Natural killer cell (primary cell): ENCODE results near the gene ZBTB17. TPM values are rescaled to one million over a fixed set of nuclear protein-coding genes. Genes with fewer than 3 reads are reported as not detected.
A peak's percentile ranks its signal among the peaks of the same experiment; 100 is the strongest.

Experiments
- ATAC-seq, 3 donors: fragments of 150-1000 bp in 2 of 3; fragments of 200-7000 bp in 1 of 3; cut with Tn5 transposase; 1 replicate in 1 of 3; 2 replicates in 2 of 3; pipeline ENCODE4 v1.10.0; 2021; ENCODE audit warnings: mild to moderate bottlenecking in 2 of 3, moderate library complexity in 2 of 3
- DNase-seq, 2 donors: peaks; one replicate each; pipeline versions ENCODE4 v3.0.0 to v3.0.0-alpha.2; 2013 to 2021; ENCODE audit warnings: mixed read lengths in 1 of 2
- H3K27ac ChIP-seq: one replicate; pipeline ENCODE4 v1.5.1; 2013; ENCODE audit warnings: mild to moderate bottlenecking, low read length
- H3K27me3 ChIP-seq: one replicate; pipeline ENCODE4 v1.6.1; 2013; ENCODE audit warnings: low read length; ENCODE audit not compliant: control insufficient read depth, insufficient read depth
- H3K36me3 ChIP-seq: one replicate; pipeline ENCODE4 v1.6.1; 2013; ENCODE audit warnings: low read length; ENCODE audit not compliant: control insufficient read depth, insufficient read depth
- H3K4me1 ChIP-seq: one replicate; pipeline ENCODE4 v1.6.1; 2013; ENCODE audit warnings: low read length; ENCODE audit not compliant: control insufficient read depth, insufficient read depth
- H3K4me3 ChIP-seq: one replicate; pipeline ENCODE4 v1.5.1; 2013; ENCODE audit warnings: low read length
- H3K9me3 ChIP-seq: one replicate; pipeline ENCODE4 v1.6.1; 2013; ENCODE audit warnings: low read length; ENCODE audit not compliant: control insufficient read depth, insufficient read depth
- H3K27ac Mint-ChIP-seq, 2 donors: one replicate each; pipeline ENCODE4 v1.8.0; 2022; ENCODE audit warnings: mild to moderate bottlenecking in 2 of 2, mixed read lengths in 2 of 2, moderate library complexity in 1 of 2
- H3K27me3 Mint-ChIP-seq, 2 donors: one replicate each; pipeline ENCODE4 v1.8.0; 2022; ENCODE audit warnings: low read depth in 2 of 2, mixed read lengths in 2 of 2
- H3K36me3 Mint-ChIP-seq: one replicate; pipeline ENCODE4 v1.8.0; 2022; ENCODE audit warnings: mixed read lengths
- H3K4me1 Mint-ChIP-seq, 2 donors: one replicate each; pipeline ENCODE4 v1.8.0; 2022; ENCODE audit warnings: mixed read lengths in 2 of 2
- H3K4me3 Mint-ChIP-seq: one replicate; pipeline ENCODE4 v1.8.0; 2022; ENCODE audit warnings: mild to moderate bottlenecking, moderate library complexity, mixed read lengths
- H3K9me3 Mint-ChIP-seq, 2 donors: one replicate each; pipeline ENCODE4 v1.8.0; 2022; ENCODE audit warnings: mixed read lengths in 2 of 2
- WGBS: methylation state at CpG from one replicate; pipeline ENCODE4 v1.1.7; 2013; ENCODE audit warnings: missing lambda C conversion rate; ENCODE audit not compliant: insufficient coverage; 5-methylcytosine and 5-hydroxymethylcytosine counted together
- intact Hi-C: fragments of 100-400 bp; cut with micrococcal nuclease; formaldehyde crosslinking; loops from one replicate; pipeline ENCODE4 v1.14.2; 2022
- total RNA-seq, 4 donors: library from RNA; stranded (reverse); fragments of 120-200 nt in 1 of 4; gene quantifications; one replicate each; pipeline versions ENCODE4 v1.2.3 to v1.2.4, GENCODE V29; 2013 to 2022
- TF ChIP-seq, protein P1 (sequence below): fragments of 200-600 bp; IDR thresholded peaks from one replicate; pipeline ENCODE4 v1.8.0; 2022; ENCODE audit warnings: antibody characterized with exemption

ZBTB17 gene
- total RNA-seq, 3 donors from 2014 or later (not counting 1 experiment from before 2014, with no cell fraction given) = 86.0 to 100 (median 86.9) TPM

DNA sequence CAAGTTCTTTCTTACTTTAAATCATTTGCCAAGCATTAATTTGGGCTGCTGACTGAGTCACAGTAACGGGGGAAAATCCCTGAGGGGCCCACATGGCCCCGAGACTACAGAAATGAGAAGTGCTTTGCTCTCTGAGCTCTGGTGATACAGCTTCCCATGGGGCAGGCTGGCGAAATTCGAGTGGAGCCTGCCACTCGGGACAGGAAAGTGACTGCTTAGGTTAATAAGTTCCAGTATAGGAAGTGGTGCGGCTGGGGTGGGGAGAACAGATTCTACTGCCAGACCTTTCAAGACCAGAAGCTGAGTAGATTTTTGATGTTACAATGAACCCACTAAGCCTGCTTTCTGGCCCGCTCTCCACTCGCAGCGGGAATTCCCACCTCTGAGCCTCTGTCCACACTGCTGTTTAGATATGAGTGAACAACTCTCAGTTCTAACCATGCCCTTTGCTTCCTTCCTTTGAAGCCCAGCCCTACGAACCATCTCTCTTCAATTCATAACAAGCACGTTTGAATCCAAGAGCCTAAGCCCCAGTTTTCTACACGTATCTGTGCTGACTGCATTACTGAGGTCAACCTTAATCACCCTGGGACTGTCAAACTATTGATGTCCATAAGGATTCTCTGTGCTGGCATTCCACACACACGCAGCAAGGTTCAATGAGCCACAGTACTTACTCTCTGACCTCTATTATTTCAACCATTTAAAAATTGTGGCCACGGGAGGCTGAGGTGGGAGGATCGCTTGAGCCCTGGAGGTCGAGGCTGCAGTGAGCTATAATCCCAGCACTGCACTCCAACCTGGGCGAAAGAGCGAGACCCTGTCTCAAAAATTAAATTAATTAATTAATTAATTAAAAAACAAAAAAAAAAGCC, 9.6 kb downstream of the ZBTB17 start:
- no peaks in the 10 kb centered on the region for H3K9me3 ChIP-seq
- no peaks in the 10 kb centered on the region for H3K36me3 Mint-ChIP-seq

DNA sequence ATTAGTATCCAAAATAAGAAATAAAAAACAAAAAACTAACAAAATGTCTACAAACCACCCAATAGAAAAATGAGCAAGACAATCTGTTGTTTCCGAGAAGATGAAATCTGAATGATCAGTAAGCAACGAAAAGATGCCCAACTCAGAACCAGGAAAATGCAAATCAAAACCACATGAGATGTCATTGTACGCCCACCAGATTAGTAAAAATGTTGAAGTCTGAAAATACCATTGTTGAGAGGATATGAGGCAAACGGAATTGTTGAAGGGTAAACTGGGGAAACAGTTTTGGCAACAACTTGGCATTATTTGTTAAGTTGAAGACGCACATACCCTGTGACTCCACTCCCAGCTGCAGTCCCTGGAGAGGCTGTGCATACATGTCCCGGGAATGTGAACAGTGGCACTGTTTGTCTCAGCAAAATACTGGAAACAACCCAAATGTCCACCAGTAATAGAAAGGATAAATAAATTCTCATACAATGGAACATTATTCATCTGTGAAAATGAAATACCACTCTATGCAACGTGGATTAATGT, 10.6 kb downstream of the ZBTB17 start:
- Histone ChIP-seq H3K27me3 (no peaks in the 10 kb centered on the region), H3K4me1 (peaks cover 33% of the 10 kb centered on the region), H3K9me3 (no peaks in the 10 kb centered on the region), H3K27ac (peak overlapping the region; percentile 58), H3K4me3 (no peak overlapping the region), H3K36me3 (peaks cover 11% of the 10 kb centered on the region)
- Mint-ChIP-seq H3K4me1 (peaks cover 39 to 44% of the 10 kb centered on the region in 2 donors), H3K36me3 (no peaks in the 10 kb centered on the region), H3K4me3 (no peak overlapping the region), H3K27ac (peak overlapping the region; percentile 70 to 81), H3K9me3 (no peaks in the 10 kb centered on the region), H3K27me3 (no peaks in the 10 kb centered on the region)
- intact Hi-C loops = no loop called here
- 58% methylated on average over 6 of the region's 7 CpGs for WGBS
- TF ChIP-seq, protein P1, sequence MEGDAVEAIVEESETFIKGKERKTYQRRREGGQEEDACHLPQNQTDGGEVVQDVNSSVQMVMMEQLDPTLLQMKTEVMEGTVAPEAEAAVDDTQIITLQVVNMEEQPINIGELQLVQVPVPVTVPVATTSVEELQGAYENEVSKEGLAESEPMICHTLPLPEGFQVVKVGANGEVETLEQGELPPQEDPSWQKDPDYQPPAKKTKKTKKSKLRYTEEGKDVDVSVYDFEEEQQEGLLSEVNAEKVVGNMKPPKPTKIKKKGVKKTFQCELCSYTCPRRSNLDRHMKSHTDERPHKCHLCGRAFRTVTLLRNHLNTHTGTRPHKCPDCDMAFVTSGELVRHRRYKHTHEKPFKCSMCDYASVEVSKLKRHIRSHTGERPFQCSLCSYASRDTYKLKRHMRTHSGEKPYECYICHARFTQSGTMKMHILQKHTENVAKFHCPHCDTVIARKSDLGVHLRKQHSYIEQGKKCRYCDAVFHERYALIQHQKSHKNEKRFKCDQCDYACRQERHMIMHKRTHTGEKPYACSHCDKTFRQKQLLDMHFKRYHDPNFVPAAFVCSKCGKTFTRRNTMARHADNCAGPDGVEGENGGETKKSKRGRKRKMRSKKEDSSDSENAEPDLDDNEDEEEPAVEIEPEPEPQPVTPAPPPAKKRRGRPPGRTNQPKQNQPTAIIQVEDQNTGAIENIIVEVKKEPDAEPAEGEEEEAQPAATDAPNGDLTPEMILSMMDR = no peak
- DNase-seq (no peak), ATAC-seq (no peak)

More for the DNA sequence above, 9.6 kb downstream of the ZBTB17 start:
- intact Hi-C loops = no loop called here
- peak overlapping the region; percentile 70 to 81 for H3K27ac Mint-ChIP-seq
- WGBS = 22% methylated on average over 14 of the region's 18 CpGs
- Histone ChIP-seq H3K4me3 (no peak overlapping the region), H3K27me3 (no peaks in the 10 kb centered on the region), H3K36me3 (peaks cover 9% of the 10 kb centered on the region), H3K27ac (peak overlapping the region; percentile 58), H3K4me1 (peaks cover 33% of the 10 kb centered on the region)
- no peaks in the 10 kb centered on the region for H3K27me3 Mint-ChIP-seq
- peaks cover 36 to 44% of the 10 kb centered on the region in 2 donors for H3K4me1 Mint-ChIP-seq
- H3K4me3 Mint-ChIP-seq = peak overlapping the region; percentile 33
- H3K9me3 Mint-ChIP-seq = no peaks in the 10 kb centered on the region
- TF ChIP-seq, protein P1 = no peak
- peak in 1 of 2 donors; percentile 72 for DNase-seq
- peak; percentile 74 to 84 (median 78) for ATAC-seq

GRCh38 chr1:15963968-15964648, 11.8 kb downstream of the ZBTB17 start:
- H3K4me3 ChIP-seq = no peak overlapping the region
- H3K27me3 ChIP-seq = no peaks in the 10 kb centered on the region
- peaks cover 11% of the 10 kb centered on the region for H3K36me3 ChIP-seq
- H3K36me3 Mint-ChIP-seq = no peaks in the 10 kb centered on the region
- TF ChIP-seq, protein P1 = no peak
- ATAC-seq (no peak), DNase-seq (no peak)
- H3K27ac ChIP-seq = peak overlapping the region; percentile 62
- peaks cover 43 to 44% of the 10 kb centered on the region in 2 donors for H3K4me1 Mint-ChIP-seq
- no peaks in the 10 kb centered on the region for H3K9me3 Mint-ChIP-seq
- H3K4me1 ChIP-seq = peaks cover 33% of the 10 kb centered on the region
- no peaks in the 10 kb centered on the region for H3K9me3 ChIP-seq
- H3K27ac Mint-ChIP-seq = peak overlapping the region in 1 of 2 donors; percentile 0
- 81% methylated on average over 9 of the region's 10 CpGs for WGBS
- intact Hi-C loops = no loop called here
- no peaks in the 10 kb centered on the region for H3K27me3 Mint-ChIP-seq
- no peak overlapping the region for H3K4me3 Mint-ChIP-seq
